Mucosa of descending colon (tissue), 3 donors: ENCODE results near the gene TMOD4. TPM values are rescaled to one million over a fixed set of nuclear protein-coding genes. Genes with fewer than 3 reads are reported as not detected.

Source experiments
- ATAC-seq: fragments of 200-7000 bp; cut with Tn5 transposase; one replicate; pipeline ENCODE4 v1.9.1; 2020; ENCODE audit warnings: mild to moderate bottlenecking, moderate library complexity
- DNase-seq, 3 donors: peaks; one replicate each; pipeline ENCODE4 v3.0.0-alpha.2; 2020
- H3K36me3 ChIP-seq: fragments of 200-600 bp; one replicate; pipeline ENCODE4 v1.8.0; 2021; ENCODE audit warnings: low read depth, mild to moderate bottlenecking
- H3K4me1 ChIP-seq: fragments of 200-600 bp; one replicate; pipeline ENCODE4 v1.8.0; 2021; ENCODE audit warnings: low read depth, mild to moderate bottlenecking
- H3K4me3 ChIP-seq: fragments of 200-600 bp; one replicate; pipeline ENCODE4 v1.8.0; 2021; ENCODE audit warnings: mild to moderate bottlenecking
- H3K9me3 ChIP-seq: fragments of 200-600 bp; one replicate; pipeline ENCODE4 v1.8.0; 2021; ENCODE audit warnings: mild to moderate bottlenecking
- CTCF ChIP-seq: fragments of 200-600 bp; IDR thresholded peaks from one replicate; pipeline ENCODE4 v1.8.0; 2022; ENCODE audit warnings: antibody characterized with exemption, mild to moderate bottlenecking
- intact Hi-C, 2 donors: fragments of 100-400 bp; cut with DNase I in 1 of 2; cut with micrococcal nuclease in 1 of 2; formaldehyde crosslinking; loops; one replicate each; pipeline versions ENCODE4 v1.11.0 to v1.11.1; 2022; cut with DNase I, micrococcal nuclease
- total RNA-seq, 3 donors: library from RNA; stranded (reverse); fragmentation: NEBNext Ultra II Directional in 2 of 3; extraction: Animal tissue kit (Norgen Biotek cat#: 25700) in 2 of 3; gene quantifications; one replicate each; pipeline versions ENCODE4 v1.2.1 to v1.2.4, GENCODE V29; 2021 to 2023
- donor health status: DM: no; HTN: no; CAD: no; lungs with moderate emphysema.
- donor health status: DM: no; HTN: no; CAD: no.
- donor health status: DM: no; HTN: yes; CAD: no.

TMOD4 gene
- total RNA-seq, 3 donors from 2014 or later = 1.0 to 2.5 TPM; not detected in 1

GRCh38 chr1:151143986-151144385 is 31.8 kb downstream of the TMOD4 start:
- H3K9me3 ChIP-seq = no peaks in the 10 kb centered on the region
- ATAC-seq = no peak
- no peak for DNase-seq
- no peaks in the 10 kb centered on the region for H3K36me3 ChIP-seq
- H3K4me3 ChIP-seq = no peak overlapping the region
- peaks cover 11% of the 10 kb centered on the region for H3K4me1 ChIP-seq
- TF ChIP-seq CTCF = no peak
- intact Hi-C loops = no loop called here

- Histone ChIP-seq H3K4me1 (peaks cover 11% of the 10 kb centered on the region), H3K4me3 (no peak overlapping the region), H3K9me3 (no peaks in the 10 kb centered on the region), H3K36me3 (no peaks in the 10 kb centered on the region)
- DNase-seq (no peak), ATAC-seq (no peak)
- intact Hi-C loops = no loop called here
- no peak for TF ChIP-seq CTCF
Measured at GRCh38 chr1:151143057-151143435, 32.7 kb downstream of the TMOD4 start.

GRCh38 chr1:151142411-151143056 is 33.2 kb downstream of the TMOD4 start:
- no peaks in the 10 kb centered on the region for H3K36me3 ChIP-seq
- H3K9me3 ChIP-seq = no peaks in the 10 kb centered on the region
- ATAC-seq = no peak
- no peak for DNase-seq
- intact Hi-C loops = no loop called here
- no peak for TF ChIP-seq CTCF
- H3K4me1 ChIP-seq = peaks cover 11% of the 10 kb centered on the region
- H3K4me3 ChIP-seq = no peak overlapping the region

DNA sequence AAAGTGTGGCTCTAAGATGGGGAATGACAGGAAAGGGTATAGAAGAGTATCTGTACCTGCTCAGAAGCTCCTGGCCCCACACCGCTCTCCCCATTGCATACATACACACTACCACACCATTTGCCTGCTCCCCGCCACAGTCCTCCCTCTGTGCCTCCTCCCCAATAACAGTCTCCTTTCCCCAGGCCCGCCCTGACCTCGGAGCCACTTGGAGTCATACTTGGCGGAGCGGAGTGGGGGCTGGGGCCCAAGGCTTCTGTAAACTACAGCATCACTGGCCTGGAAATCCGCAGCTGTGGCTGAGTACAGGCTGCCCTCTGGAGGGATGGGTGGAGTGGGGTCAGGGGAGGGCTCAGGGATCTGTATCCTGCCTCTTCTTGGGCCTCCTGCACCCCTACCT is 38.0 kb downstream of the TMOD4 start:
- Histone ChIP-seq H3K4me1 (no peaks in the 10 kb centered on the region), H3K9me3 (no peaks in the 10 kb centered on the region), H3K36me3 (no peaks in the 10 kb centered on the region), H3K4me3 (no peak overlapping the region)
- DNase-seq = no peak
- TF ChIP-seq CTCF = no peak
- intact Hi-C loops = no loop called here
- ATAC-seq = no peak

DNA sequence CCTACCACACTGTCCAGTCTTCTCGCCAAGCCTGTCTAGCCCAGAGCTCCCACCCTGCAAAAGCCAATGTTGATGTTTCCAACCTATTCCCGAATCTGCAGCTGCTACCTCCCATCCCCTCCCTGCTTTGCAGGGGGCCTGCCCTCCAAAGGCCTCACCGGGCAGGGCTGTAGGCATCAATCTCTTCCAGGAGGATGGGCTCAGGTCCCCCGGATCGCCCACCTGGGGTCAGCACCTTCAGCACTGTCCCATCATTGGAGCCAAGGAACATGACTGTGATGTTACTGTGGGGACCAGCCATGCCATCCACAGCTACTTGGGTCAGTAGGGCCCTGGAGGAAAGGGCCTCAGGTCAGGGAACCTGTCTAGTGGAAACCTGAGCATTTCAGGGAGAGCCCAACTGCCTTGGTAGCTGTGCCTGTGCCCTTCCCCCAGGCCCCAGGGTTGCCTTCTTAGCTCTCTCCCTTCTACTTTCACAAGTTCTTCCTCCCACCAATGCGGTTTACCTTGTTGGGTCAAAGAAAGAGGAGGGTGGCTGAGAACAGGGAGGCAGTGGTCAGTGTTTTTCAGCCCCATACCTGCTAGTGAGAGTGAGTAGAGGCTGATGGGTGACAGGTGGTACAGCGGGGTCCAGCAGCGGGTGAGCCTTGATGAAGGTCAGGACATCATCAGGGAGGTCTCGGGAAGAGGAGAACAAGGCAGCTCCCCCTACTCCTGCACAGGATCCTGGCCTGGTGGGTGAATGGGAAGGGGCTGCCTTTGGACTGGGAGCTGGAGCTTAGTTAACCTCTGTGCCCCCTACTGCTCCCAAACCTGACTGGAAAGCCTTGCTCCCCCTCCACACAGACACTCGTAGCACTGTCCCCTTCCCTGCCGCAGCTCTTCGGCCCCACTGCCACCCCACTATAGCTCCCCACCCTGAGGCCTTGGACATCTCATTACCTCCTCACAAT is 40.1 kb downstream of the TMOD4 start:
- Histone ChIP-seq H3K4me1 (no peaks in the 10 kb centered on the region), H3K36me3 (no peaks in the 10 kb centered on the region), H3K4me3 (no peak overlapping the region), H3K9me3 (no peaks in the 10 kb centered on the region)
- no peak for TF ChIP-seq CTCF
- DNase-seq (no peak), ATAC-seq (no peak)
- intact Hi-C loops = no loop called here
